Tibial nerve (tissue), 4 donors: ENCODE data around the gene PLCD3. TPM values are rescaled to one million over a fixed set of nuclear protein-coding genes. Genes with fewer than 3 reads are reported as not detected.

Experiments used
- DNase-seq, 2 donors: peaks; one replicate each; pipeline ENCODE4 v3.0.0-alpha.2; 2019; ENCODE audit warnings: low spot score in 2 of 2
- H3K27ac ChIP-seq, 4 donors: fragments of 200-600 bp; sonication (generic) in 3 of 4; one replicate each; pipeline ENCODE4 v1.5.1; 2017 to 2019; ENCODE audit warnings: mild to moderate bottlenecking in 1 of 4
- H3K27me3 ChIP-seq, 2 donors: fragments of 200-600 bp; sonication (generic) in 1 of 2; one replicate each; pipeline versions ENCODE4 v1.5.1 to v1.6.0; 2017 to 2019
- H3K36me3 ChIP-seq, 3 donors: fragments of 200-600 bp; sonication (generic); one replicate each; pipeline ENCODE4 v1.5.1; 2018 to 2019
- H3K4me1 ChIP-seq, 4 donors: fragments of 200-600 bp; sonication (generic) in 3 of 4; one replicate each; pipeline ENCODE4 v1.5.1; 2017 to 2019
- H3K4me3 ChIP-seq, 4 donors: fragments of 200-600 bp; sonication (generic) in 3 of 4; one replicate each; pipeline ENCODE4 v1.5.1; 2017 to 2019; ENCODE audit warnings: mild to moderate bottlenecking in 1 of 4, moderate library complexity in 1 of 4
- H3K9me3 ChIP-seq, 4 donors: fragments of 200-600 bp; sonication (generic) in 3 of 4; one replicate each; pipeline ENCODE4 v1.5.1; 2017 to 2019
- EP300 ChIP-seq, 2 donors: sonication (generic); formaldehyde crosslinking; IDR thresholded peaks; one replicate each; pipeline ENCODE4 v1.6.1; 2017; ENCODE audit warnings: antibody characterized with exemption in 2 of 2, mild to moderate bottlenecking in 1 of 2
- POLR2A ChIP-seq, 2 donors: fragments of 450-650 bp; IDR thresholded peaks; one replicate each; pipeline ENCODE4 v1.6.1; 2017; ENCODE audit warnings: antibody characterized with exemption in 2 of 2, mild to moderate bottlenecking in 2 of 2, moderate library complexity in 2 of 2
- WGBS, 2 donors: methylation state at CpG; one replicate each; pipeline ENCODE4 v1.1.5; 2018; 5-methylcytosine and 5-hydroxymethylcytosine counted together
- total RNA-seq, 4 donors: library from RNA; depleted of rRNA; stranded (reverse); fragments of >200 nt; gene quantifications; one replicate each; pipeline ENCODE4 v1.1.0, GENCODE V29; 2016
- TF ChIP-seq, protein P1 (sequence below), 5 experiments: fragments of 200-600 bp in 3 of 5; fragments of 450-650 bp in 2 of 5; sonication (generic) in 3 of 5; IDR thresholded peaks; one replicate each; pipeline ENCODE4 v1.5.1; 2016 to 2019; ENCODE audit warnings: antibody characterized with exemption in 5 of 5, mild to moderate bottlenecking in 3 of 5, moderate library complexity in 2 of 5

The PLCD3 gene
- total RNA-seq, 4 donors from 2014 or later: 45.7 to 103 (median 69.3) TPM

DNA sequence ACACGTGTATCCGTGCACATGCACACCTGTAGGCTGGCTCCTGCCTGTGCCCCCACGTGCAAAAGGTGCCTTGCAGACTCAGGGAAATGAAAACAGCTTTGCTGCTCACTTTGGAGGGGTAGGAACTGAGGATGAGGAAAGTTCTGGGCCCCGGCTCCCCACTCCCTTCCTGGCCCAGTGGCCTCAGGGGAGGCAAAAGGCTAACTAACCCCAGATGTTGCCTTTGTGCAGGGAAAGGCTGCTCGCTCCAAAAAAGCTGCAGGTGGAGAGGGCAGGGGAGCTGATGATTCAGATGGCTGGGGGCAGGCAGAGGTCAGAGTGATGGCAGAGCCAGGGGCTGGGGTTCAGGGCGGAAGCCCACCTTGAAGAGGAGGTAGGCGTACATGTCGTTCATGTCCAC lies 12.4 kb downstream of the PLCD3 start:
- no peak overlapping the region for H3K4me3 ChIP-seq
- TF ChIP-seq, protein P1, sequence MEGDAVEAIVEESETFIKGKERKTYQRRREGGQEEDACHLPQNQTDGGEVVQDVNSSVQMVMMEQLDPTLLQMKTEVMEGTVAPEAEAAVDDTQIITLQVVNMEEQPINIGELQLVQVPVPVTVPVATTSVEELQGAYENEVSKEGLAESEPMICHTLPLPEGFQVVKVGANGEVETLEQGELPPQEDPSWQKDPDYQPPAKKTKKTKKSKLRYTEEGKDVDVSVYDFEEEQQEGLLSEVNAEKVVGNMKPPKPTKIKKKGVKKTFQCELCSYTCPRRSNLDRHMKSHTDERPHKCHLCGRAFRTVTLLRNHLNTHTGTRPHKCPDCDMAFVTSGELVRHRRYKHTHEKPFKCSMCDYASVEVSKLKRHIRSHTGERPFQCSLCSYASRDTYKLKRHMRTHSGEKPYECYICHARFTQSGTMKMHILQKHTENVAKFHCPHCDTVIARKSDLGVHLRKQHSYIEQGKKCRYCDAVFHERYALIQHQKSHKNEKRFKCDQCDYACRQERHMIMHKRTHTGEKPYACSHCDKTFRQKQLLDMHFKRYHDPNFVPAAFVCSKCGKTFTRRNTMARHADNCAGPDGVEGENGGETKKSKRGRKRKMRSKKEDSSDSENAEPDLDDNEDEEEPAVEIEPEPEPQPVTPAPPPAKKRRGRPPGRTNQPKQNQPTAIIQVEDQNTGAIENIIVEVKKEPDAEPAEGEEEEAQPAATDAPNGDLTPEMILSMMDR (IDR thresholded peaks at IDR 0.05): no peak
- TF ChIP-seq POLR2A (IDR thresholded peaks at IDR 0.05): no peak
- TF ChIP-seq EP300 (IDR thresholded peaks at IDR 0.05): no peak
- no peak for DNase-seq
- H3K36me3 ChIP-seq: peaks cover 0 to 58% (median 0%) of the 10 kb centered on the region in 3 donors
- H3K9me3 ChIP-seq: no peaks in the 10 kb centered on the region
- H3K27me3 ChIP-seq: no peaks in the 10 kb centered on the region
- WGBS, 2 donors: 73 to 83% methylated on average over 8 of the region's 8 CpGs
- H3K4me1 ChIP-seq: peaks cover 0 to 41% (median 9%) of the 10 kb centered on the region in 4 donors
- no peak overlapping the region for H3K27ac ChIP-seq

- Histone ChIP-seq H3K4me1 (peaks cover 0 to 33% (median 2%) of the 10 kb centered on the region in 4 donors), H3K36me3 (peaks cover 0 to 68% (median 0%) of the 10 kb centered on the region in 3 donors), H3K9me3 (no peaks in the 10 kb centered on the region), H3K27me3 (no peaks in the 10 kb centered on the region), H3K27ac (no peak overlapping the region), H3K4me3 (no peak overlapping the region)
- DNase-seq: no peak
- TF ChIP-seq EP300 (IDR thresholded peaks at IDR 0.05) (no peak), POLR2A (IDR thresholded peaks at IDR 0.05) (no peak)
- TF ChIP-seq, protein P1 (IDR thresholded peaks at IDR 0.05): no peak
- WGBS, 2 donors: 91 to 93% methylated on average over 17 to 21 of the region's 23 CpGs
Measured at GRCh38 chr17:45118691-45119090, 13.6 kb downstream of the PLCD3 start.

GRCh38 chr17:45117848-45118646 lies 14.3 kb downstream of the PLCD3 start:
- DNase-seq: no peak
- peaks cover 0 to 28% (median 0%) of the 10 kb centered on the region in 4 donors for H3K4me1 ChIP-seq
- WGBS, 2 donors: 89 to 91% methylated on average over 19 to 20 of the region's 20 CpGs
- H3K27me3 ChIP-seq: no peaks in the 10 kb centered on the region
- H3K36me3 ChIP-seq: peaks cover 0 to 74% (median 0%) of the 10 kb centered on the region in 3 donors
- no peak overlapping the region for H3K4me3 ChIP-seq
- TF ChIP-seq, protein P1 (IDR thresholded peaks at IDR 0.05): no peak
- TF ChIP-seq EP300 (IDR thresholded peaks at IDR 0.05) (no peak), POLR2A (IDR thresholded peaks at IDR 0.05) (no peak)
- H3K9me3 ChIP-seq: no peaks in the 10 kb centered on the region
- no peak overlapping the region for H3K27ac ChIP-seq

- peaks cover 0 to 23% (median 0%) of the 10 kb centered on the region in 4 donors for H3K4me1 ChIP-seq
- DNase-seq: no peak
- no peak overlapping the region for H3K4me3 ChIP-seq
- H3K27ac ChIP-seq: no peak overlapping the region
- H3K27me3 ChIP-seq: no peaks in the 10 kb centered on the region
- WGBS, 2 donors: 87 to 98% methylated on average over 4 of the region's 4 CpGs
- H3K36me3 ChIP-seq: peaks cover 0 to 82% (median 3%) of the 10 kb centered on the region in 3 donors
- TF ChIP-seq EP300 (IDR thresholded peaks at IDR 0.05): no peak
- no peaks in the 10 kb centered on the region for H3K9me3 ChIP-seq
Measured at GRCh38 chr17:45117334-45117733, 15.0 kb downstream of the PLCD3 start.

DNA sequence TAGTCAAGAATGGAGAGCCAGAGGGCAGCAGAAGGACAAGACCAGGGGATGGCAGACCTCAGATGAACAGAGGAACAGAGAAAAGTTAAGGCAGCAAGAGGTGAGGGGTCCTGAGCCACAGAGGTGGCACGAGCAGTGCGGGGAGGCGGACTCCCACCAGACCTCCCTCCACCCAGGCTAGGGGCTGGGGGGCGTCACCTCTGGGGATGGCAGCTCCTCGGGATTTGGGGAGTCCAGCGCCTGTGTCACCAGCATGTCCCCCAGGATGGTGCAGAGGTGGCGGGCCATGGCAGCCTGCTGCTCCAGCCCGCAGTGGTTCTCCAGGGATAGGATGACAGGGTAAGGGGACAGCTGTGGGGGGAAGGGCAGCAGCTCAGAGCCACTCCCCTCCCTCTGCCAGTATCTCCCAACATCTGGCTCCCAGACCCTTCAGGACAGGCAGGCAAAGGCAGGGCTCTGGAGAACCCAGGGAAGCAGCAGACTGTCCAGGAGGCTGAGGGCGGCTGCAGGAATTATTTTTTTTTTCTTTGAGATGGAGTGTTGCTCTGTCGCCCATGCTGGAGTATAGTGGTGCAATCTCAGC lies 15.8 kb downstream of the PLCD3 start:
- Histone ChIP-seq H3K9me3 (no peaks in the 10 kb centered on the region), H3K4me1 (peaks cover 0 to 25% (median under 1%) of the 10 kb centered on the region in 4 donors), H3K27me3 (no peaks in the 10 kb centered on the region), H3K4me3 (no peak overlapping the region), H3K36me3 (peaks cover 0 to 88% (median 3%) of the 10 kb centered on the region in 3 donors), H3K27ac (no peak overlapping the region)
- TF ChIP-seq EP300 (IDR thresholded peaks at IDR 0.05): no peak
- no peak for DNase-seq
- WGBS, 2 donors: 88 to 91% methylated on average over 9 to 10 of the region's 10 CpGs

GRCh38 chr17:45115871-45116270 lies 16.4 kb downstream of the PLCD3 start:
- TF ChIP-seq EP300 (IDR thresholded peaks at IDR 0.05): no peak
- TF ChIP-seq, protein P1 (IDR thresholded peaks at IDR 0.05): no peak
- no peak for TF ChIP-seq POLR2A (IDR thresholded peaks at IDR 0.05)
- WGBS, 2 donors: 76 to 78% methylated on average over 11 of the region's 11 CpGs
- no peak for DNase-seq
- no peaks in the 10 kb centered on the region for H3K27me3 ChIP-seq
- no peak overlapping the region for H3K27ac ChIP-seq
- H3K4me3 ChIP-seq: no peak overlapping the region
- H3K9me3 ChIP-seq: no peaks in the 10 kb centered on the region
- H3K4me1 ChIP-seq: peaks cover 0 to 31% (median 5%) of the 10 kb centered on the region in 4 donors
- H3K36me3 ChIP-seq: peaks cover 0 to 85% (median 3%) of the 10 kb centered on the region in 3 donors
